ENCODE measurements around the gene DTX4. TPM values are rescaled to one million over a fixed set of nuclear protein-coding genes. Genes with fewer than 3 reads are reported as not detected.
A peak's percentile ranks its signal among the peaks of the same experiment; 100 is the strongest.

Gene DTX4
- total RNA-seq, 1 donor from 2014 or later, result 7.4 TPM

DNA sequence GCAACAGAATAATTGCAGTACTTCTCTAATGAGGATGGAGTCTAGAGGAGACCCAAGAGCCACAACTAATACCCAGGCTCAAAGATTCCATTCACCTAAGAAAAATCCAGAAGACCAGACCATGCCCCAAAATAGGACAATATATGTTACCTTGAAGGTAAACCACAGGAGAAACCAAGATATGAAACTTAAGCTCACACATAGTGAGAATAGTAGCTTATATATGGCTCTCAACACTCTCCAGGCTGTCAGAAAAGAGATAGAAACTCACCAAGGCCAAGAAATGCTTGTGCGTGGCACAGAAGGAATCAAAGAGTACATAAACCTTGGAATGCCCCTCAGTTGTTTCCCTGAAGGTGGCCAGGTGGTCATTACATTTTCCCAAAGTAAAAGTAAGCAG, 20.2 kb upstream of the DTX4 start:
- no peak for DNase-seq (ENCODE audit: low read depth)
- Histone ChIP-seq H3K36me3 (ENCODE audit: control insufficient read depth, insufficient read depth, low read length) (no peaks in the 10 kb centered on the region), H3K27me3 (ENCODE audit: control insufficient read depth, insufficient read depth, low read length) (no peaks in the 10 kb centered on the region), H3K4me3 (ENCODE audit: low read depth, low read length) (no peak overlapping the region)
- TF ChIP-seq CTCF (IDR thresholded peaks at IDR 0.05; ENCODE audit: insufficient read depth, low read length, poor library complexity, severe bottlenecking), result no peak

DNA sequence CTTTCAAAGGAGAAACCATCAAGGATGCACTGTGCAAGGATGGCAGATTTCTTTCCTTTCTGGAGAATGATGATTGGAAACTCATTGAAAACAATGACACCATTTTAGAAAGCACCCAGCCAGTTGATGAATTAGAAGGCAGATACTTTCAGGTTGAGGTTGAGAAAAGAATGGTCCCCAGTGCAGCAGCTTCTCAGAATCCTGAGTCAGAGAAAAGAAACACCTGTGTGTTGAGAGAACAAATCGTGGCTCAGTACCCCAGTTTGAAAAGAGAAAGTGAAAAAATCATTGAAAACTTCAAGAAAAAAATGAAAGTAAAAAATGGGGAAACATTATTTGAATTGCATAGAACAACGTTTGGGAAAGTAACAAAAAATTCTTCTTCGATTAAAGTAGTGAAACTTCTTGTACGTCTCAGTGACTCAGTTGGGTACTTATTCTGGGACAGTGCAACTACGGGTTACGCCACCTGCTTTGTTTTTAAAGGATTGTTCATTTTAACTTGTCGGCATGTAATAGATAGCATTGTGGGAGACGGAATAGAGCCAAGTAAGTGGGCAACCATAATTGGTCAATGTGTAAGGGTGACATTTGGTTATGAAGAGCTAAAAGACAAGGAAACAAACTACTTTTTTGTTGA, 19.5 kb upstream of the DTX4 start:
- Histone ChIP-seq H3K36me3 (ENCODE audit: control insufficient read depth, insufficient read depth, low read length) (no peaks in the 10 kb centered on the region), H3K27me3 (ENCODE audit: control insufficient read depth, insufficient read depth, low read length) (no peaks in the 10 kb centered on the region), H3K4me3 (ENCODE audit: low read depth, low read length) (no peak overlapping the region)
- no peak for DNase-seq (ENCODE audit: low read depth)
- TF ChIP-seq CTCF (IDR thresholded peaks at IDR 0.05; ENCODE audit: insufficient read depth, low read length, poor library complexity, severe bottlenecking), result no peak

GRCh38 chr11:59154610-59155009, 17.3 kb upstream of the DTX4 start:
- DNase-seq (ENCODE audit: low read depth), result no peak
- no peak for TF ChIP-seq CTCF (IDR thresholded peaks at IDR 0.05; ENCODE audit: insufficient read depth, low read length, poor library complexity, severe bottlenecking)

GRCh38 chr11:59157433-59157832, 14.5 kb upstream of the DTX4 start:
- DNase-seq (ENCODE audit: low read depth), result no peak
- Histone ChIP-seq H3K27me3 (ENCODE audit: control insufficient read depth, insufficient read depth, low read length) (no peaks in the 10 kb centered on the region), H3K4me3 (ENCODE audit: low read depth, low read length) (no peak overlapping the region), H3K36me3 (ENCODE audit: control insufficient read depth, insufficient read depth, low read length) (no peaks in the 10 kb centered on the region)
- TF ChIP-seq CTCF (IDR thresholded peaks at IDR 0.05; ENCODE audit: insufficient read depth, low read length, poor library complexity, severe bottlenecking), result no peak

More at GRCh38 chr11:59154610-59155009, 17.3 kb upstream of the DTX4 start:
- Histone ChIP-seq H3K36me3 (ENCODE audit: control insufficient read depth, insufficient read depth, low read length) (no peaks in the 10 kb centered on the region), H3K4me3 (ENCODE audit: low read depth, low read length) (no peak overlapping the region), H3K27me3 (ENCODE audit: control insufficient read depth, insufficient read depth, low read length) (no peaks in the 10 kb centered on the region)

DNA sequence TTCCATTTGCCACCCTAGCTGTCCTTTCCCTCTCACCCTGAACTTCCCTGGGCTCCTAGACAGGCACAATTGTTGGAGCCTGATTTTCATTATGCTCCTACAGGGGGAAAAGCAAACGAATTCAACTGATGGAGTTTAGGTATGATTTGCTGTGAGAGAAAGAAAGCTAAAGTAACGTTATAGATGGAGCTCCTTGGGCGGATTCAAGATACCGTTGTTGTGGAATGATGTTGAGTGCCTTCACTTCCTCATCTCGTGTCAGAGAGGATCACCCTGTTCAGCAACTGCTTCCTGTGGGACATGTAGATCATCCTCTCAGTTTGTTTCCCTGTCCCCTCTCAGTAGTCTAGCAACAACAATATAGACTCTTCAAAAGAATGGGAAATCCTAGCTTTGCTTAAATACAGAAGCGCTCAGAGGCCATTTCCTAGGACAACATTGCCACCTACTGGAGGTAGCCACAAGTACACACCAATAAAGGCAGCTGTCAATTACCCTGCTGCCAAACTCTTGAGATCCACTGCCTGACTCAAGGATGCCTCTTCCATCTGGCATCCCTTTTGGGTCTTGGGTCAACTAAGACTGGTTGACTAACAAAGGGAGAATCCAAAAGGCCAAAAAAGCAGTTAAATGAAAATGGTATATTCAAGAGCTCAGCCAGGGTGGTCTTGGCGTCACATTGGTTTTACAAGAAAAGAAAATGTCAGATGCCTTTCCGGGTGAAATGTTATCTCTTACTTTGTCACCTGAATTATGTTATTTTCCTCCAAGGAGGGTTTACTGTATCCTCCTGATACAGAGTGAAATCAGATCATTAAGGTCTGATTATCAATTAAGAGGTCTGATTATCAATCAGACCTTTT, 13.5 kb upstream of the DTX4 start:
- Histone ChIP-seq H3K36me3 (ENCODE audit: control insufficient read depth, insufficient read depth, low read length) (no peaks in the 10 kb centered on the region), H3K4me3 (ENCODE audit: low read depth, low read length) (no peak overlapping the region), H3K27me3 (ENCODE audit: control insufficient read depth, insufficient read depth, low read length) (no peaks in the 10 kb centered on the region)
- no peak for DNase-seq (ENCODE audit: low read depth)
- TF ChIP-seq CTCF (IDR thresholded peaks at IDR 0.05; ENCODE audit: insufficient read depth, low read length, poor library complexity, severe bottlenecking), result peak; percentile 68

Data from kidney epithelial cell (primary cell).